Measurements from ENCODE around the gene EIF4E1B. TPM values are rescaled to one million over a fixed set of nuclear protein-coding genes. Genes with fewer than 3 reads are reported as not detected.

The EIF4E1B gene
- total and polyA plus RNA-seq, 2 experiments from 2014 or later, result 0.17 TPM; not detected in 1

DNA sequence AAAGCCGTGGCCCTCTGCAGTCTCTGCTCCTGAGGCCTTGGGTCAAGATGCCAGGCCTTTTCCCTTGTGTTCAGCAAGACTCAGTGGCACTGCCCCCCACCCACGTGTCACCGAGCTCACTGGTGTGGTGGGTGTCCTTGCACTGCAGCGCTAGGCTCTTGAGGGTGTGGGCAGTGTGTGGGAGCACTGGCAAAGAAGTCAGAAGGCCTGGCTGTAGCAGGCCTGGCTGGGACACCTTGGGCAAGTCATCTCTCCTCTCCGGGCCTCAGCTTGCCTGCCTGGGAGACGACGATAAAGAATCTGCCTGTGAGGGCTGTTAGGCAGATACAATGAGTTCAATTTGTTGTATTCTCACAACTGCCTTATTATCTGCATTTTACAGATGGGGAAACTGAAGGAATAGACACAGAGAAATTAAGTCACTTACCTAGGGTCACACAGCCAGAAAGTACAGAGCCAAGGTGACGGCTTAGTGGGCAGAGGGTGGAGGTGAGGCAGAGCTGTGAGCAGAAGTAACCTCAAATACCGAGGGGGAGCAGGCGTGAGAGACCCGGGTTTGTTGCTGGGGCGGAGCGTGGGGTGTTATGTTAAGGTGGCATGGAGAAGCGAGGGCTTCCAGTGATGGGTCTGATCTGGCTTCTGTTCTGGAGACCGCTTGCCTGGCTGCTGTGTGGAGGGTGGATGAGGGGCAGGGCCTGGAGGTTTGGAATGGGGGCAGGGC lies 18.2 kb downstream of the EIF4E1B start (continued):
- TF ChIP-seq, protein P1, sequence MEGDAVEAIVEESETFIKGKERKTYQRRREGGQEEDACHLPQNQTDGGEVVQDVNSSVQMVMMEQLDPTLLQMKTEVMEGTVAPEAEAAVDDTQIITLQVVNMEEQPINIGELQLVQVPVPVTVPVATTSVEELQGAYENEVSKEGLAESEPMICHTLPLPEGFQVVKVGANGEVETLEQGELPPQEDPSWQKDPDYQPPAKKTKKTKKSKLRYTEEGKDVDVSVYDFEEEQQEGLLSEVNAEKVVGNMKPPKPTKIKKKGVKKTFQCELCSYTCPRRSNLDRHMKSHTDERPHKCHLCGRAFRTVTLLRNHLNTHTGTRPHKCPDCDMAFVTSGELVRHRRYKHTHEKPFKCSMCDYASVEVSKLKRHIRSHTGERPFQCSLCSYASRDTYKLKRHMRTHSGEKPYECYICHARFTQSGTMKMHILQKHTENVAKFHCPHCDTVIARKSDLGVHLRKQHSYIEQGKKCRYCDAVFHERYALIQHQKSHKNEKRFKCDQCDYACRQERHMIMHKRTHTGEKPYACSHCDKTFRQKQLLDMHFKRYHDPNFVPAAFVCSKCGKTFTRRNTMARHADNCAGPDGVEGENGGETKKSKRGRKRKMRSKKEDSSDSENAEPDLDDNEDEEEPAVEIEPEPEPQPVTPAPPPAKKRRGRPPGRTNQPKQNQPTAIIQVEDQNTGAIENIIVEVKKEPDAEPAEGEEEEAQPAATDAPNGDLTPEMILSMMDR (conservative IDR thresholded peaks at IDR 0.05; ENCODE audit: low read depth in 2 of 2), result no peak
- TF ChIP-seq EZH2 (IDR thresholded peaks at IDR 0.05; ENCODE audit: low read depth, unreplicated experiment) (no peak), ZNF114 (CRISPR knock-in tag; IDR thresholded peaks at IDR 0.05) (no peak), POLR2AphosphoS5 (IDR thresholded peaks at IDR 0.05; ENCODE audit: low read depth) (no peak), JUNB (IDR thresholded peaks at IDR 0.05; ENCODE audit: unreplicated experiment) (no peak), ZNF331 (CRISPR knock-in tag; IDR thresholded peaks at IDR 0.05; ENCODE audit: low read depth) (no peak), STAT1 (IDR thresholded peaks at IDR 0.05; ENCODE audit: unreplicated experiment) (no peak)
- TF ChIP-seq, protein P2, sequence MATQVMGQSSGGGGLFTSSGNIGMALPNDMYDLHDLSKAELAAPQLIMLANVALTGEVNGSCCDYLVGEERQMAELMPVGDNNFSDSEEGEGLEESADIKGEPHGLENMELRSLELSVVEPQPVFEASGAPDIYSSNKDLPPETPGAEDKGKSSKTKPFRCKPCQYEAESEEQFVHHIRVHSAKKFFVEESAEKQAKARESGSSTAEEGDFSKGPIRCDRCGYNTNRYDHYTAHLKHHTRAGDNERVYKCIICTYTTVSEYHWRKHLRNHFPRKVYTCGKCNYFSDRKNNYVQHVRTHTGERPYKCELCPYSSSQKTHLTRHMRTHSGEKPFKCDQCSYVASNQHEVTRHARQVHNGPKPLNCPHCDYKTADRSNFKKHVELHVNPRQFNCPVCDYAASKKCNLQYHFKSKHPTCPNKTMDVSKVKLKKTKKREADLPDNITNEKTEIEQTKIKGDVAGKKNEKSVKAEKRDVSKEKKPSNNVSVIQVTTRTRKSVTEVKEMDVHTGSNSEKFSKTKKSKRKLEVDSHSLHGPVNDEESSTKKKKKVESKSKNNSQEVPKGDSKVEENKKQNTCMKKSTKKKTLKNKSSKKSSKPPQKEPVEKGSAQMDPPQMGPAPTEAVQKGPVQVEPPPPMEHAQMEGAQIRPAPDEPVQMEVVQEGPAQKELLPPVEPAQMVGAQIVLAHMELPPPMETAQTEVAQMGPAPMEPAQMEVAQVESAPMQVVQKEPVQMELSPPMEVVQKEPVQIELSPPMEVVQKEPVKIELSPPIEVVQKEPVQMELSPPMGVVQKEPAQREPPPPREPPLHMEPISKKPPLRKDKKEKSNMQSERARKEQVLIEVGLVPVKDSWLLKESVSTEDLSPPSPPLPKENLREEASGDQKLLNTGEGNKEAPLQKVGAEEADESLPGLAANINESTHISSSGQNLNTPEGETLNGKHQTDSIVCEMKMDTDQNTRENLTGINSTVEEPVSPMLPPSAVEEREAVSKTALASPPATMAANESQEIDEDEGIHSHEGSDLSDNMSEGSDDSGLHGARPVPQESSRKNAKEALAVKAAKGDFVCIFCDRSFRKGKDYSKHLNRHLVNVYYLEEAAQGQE (IDR thresholded peaks at IDR 0.05; ENCODE audit: unreplicated experiment), result no peak

DNA sequence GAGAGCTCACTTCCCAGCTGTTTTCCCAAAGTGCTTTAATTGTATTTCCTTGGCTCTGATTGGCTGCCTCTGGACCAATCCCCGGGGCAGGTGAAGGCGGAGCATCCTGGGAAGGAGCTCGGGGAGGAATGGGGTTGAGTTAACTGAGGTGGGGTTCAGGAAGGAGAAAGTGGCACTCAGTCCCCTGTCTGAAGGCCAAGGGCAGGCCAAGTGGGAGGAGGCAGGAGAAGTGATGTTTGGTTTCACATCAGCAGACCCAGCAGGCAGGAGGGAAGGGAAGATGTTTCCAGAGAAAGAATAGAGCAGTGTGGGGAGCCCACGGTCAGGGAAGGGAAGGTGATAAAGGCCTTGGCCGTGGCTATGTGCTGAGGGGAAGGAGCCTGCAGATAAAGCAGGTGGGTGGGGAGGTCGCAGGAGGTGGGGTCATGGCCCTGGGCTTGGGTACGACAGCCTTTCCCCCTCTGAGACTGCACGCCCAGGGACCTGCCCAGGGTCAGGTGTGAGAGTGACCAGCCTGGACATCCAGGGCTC lies 19.9 kb downstream of the EIF4E1B start:
- no peak overlapping the region for H3K27ac Mint-ChIP-seq
- TF ChIP-seq EZH2 (IDR thresholded peaks at IDR 0.05; ENCODE audit: low read depth, unreplicated experiment) (no peak), EZH2phosphoT487 (IDR thresholded peaks at IDR 0.05; ENCODE audit: unreplicated experiment) (no peak), NANOG (IDR thresholded peaks at IDR 0.05; ENCODE audit: borderline replicate concordance) (no peak), POLR2AphosphoS5 (IDR thresholded peaks at IDR 0.05; ENCODE audit: low read depth) (no peak), ZNF114 (CRISPR knock-in tag; IDR thresholded peaks at IDR 0.05) (no peak), ZNF331 (CRISPR knock-in tag; IDR thresholded peaks at IDR 0.05; ENCODE audit: low read depth) (no peak), STAT1 (IDR thresholded peaks at IDR 0.05; ENCODE audit: unreplicated experiment) (no peak), JUNB (IDR thresholded peaks at IDR 0.05; ENCODE audit: unreplicated experiment) (no peak), CREB1 (CRISPR knock-in tag; IDR thresholded peaks at IDR 0.05; ENCODE audit: low read depth) (no peak)
- TF ChIP-seq, protein P1 (conservative IDR thresholded peaks at IDR 0.05; ENCODE audit: low read depth in 2 of 2), result no peak
- TF ChIP-seq, protein P3, sequence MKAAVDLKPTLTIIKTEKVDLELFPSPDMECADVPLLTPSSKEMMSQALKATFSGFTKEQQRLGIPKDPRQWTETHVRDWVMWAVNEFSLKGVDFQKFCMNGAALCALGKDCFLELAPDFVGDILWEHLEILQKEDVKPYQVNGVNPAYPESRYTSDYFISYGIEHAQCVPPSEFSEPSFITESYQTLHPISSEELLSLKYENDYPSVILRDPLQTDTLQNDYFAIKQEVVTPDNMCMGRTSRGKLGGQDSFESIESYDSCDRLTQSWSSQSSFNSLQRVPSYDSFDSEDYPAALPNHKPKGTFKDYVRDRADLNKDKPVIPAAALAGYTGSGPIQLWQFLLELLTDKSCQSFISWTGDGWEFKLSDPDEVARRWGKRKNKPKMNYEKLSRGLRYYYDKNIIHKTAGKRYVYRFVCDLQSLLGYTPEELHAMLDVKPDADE (IDR thresholded peaks at IDR 0.05), result no peak

More for the DNA sequence above, 19.9 kb downstream of the EIF4E1B start:
- Histone ChIP-seq H3K27me3 (ENCODE audit: insufficient read depth) (no peaks in the 10 kb centered on the region), H3K4me2 (no peak overlapping the region), H3K36me3 (ENCODE audit: insufficient read depth) (no peaks in the 10 kb centered on the region), H3K79me2 (replicated peaks; ENCODE audit: insufficient read depth) (peaks cover 35% of the 10 kb centered on the region), H3F3A (replicated peaks; ENCODE audit: low read depth) (0 out of 2 replicates have a peak, but pooled peaks cover 5% of the 10 kb centered on the region), H4K20me1 (replicated peaks; ENCODE audit: insufficient read depth) (no peaks in the 10 kb centered on the region), H2AFZ (no peak overlapping the region), H3K27ac (ENCODE audit: low read depth) (no peak overlapping the region), H3K4me1 (ENCODE audit: insufficient read depth) (peaks cover 15% of the 10 kb centered on the region), H3K9me2 (ENCODE audit: insufficient read depth) (no peaks in the 10 kb centered on the region; the same call in 1 of the 2 replicates), H3K4me3 (no peak overlapping the region)
- DNase-seq (ENCODE audit: low spot score) (peak; percentile 62), ATAC-seq (peak; percentile 2; the same call in 1 of the 3 replicates)
- Mint-ChIP-seq H3K36me3 (ENCODE audit: low read depth) (peaks cover 8% of the 10 kb centered on the region; the same call in 2 of the 3 replicates), H3K4me3 (peak overlapping the region; percentile 27; the same call in 1 of the 3 replicates), H3K27me3 (ENCODE audit: insufficient read depth, low read depth, poor library complexity) (peaks cover 7% of the 10 kb centered on the region), H3K9me3 (no peaks in the 10 kb centered on the region), H3K4me1 (peaks cover 39% of the 10 kb centered on the region)
